Ramos (cell line): Measurements from ENCODE around the gene TRAF2.

ENCODE experiments used
- in situ Hi-C: fragments of 300-500 bp; cut with MboI; formaldehyde crosslinking; loops from one replicate; pipeline ENCODE4 v1.14.3; 2022; ENCODE audit warnings: low sequenced_read_pairs; ENCODE audit not compliant: unreplicated experiment

TRAF2 gene

DNA sequence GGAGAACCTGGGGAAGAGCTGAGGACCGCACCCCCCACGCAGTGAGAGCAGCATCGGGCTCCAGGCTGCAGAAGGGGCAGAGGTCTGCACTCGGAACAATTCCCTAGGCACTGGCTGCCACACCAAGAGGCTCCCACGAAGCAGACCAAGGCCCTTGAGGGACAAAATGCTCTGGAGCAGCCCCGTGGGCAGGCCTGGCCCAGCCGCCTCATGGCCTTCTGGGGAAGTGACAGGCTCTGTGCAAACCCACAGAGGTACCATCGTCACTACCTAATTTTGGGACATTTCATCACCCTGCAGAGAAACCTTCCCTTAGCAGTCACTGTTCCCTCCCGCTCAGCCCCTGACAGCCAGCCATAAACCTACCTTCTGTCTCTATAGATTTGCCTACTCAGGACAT, 42.3 kb downstream of the TRAF2 start:
- in situ Hi-C loops, result no loop called here

DNA sequence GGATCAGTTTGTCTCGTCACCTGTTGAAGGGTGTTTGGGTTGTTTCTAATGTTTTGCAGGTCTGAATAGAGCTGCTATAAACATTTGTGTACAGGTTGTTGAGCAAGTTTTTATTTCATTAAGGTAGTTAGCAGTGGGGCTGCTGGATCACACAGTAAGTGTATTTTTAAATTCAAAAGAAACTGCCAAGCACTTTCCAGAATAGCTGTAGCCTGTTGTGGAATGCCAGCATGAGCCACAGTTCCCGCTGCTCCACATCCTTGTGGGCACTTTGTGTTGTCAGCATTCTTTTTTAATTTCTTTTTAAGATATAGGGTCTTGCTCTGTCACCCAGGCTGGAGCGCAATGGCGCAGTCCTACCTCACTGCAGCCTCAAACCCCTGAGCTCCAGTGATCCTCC, 43.7 kb downstream of the TRAF2 start:
- in situ Hi-C loops, result no loop called here

DNA sequence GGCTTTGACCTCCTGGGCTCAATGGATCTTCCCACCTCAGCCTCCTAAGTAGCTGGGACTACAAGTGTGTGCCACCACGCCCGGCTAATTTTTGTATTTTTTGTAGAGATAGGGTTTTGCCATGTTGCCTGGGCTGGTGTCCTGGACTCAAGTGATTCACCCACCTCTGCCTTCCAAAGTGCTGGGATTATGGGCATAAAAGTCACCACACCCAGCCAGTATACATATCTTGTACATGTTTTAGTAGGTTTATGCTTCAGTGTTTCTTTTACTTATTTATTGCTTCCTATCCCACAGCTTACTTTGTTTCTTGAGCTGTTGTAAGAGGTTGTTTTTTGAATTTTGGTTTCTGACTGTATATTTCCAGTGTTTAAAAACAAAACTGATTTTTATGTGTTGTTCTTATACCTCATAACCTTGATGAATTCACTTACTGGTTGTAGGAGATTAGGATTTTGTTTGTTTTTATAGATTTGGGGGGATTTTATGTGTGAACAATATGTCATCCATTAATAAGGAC, 45.4 kb downstream of the TRAF2 start:
- in situ Hi-C loops, result no loop called here

DNA sequence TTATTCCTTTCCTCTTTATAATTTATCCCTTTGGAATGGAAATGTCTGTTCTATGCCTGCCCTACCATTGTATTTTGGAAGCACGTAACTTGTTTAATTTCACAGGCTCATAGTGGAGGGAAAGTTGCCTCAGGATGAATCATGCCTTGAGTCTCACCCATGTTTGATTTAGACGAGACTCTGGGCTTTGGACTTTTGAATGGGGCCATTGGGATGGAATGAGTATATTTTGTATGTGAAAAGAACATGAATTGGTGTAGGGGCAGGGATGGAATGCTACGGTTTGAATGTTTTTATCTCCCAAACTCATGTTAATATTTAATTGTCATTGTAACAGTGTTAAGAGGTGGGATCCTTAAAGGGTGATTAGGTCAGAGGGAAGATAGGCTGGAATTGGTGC, 48.0 kb downstream of the TRAF2 start:
- in situ Hi-C loops, result no loop called here

DNA sequence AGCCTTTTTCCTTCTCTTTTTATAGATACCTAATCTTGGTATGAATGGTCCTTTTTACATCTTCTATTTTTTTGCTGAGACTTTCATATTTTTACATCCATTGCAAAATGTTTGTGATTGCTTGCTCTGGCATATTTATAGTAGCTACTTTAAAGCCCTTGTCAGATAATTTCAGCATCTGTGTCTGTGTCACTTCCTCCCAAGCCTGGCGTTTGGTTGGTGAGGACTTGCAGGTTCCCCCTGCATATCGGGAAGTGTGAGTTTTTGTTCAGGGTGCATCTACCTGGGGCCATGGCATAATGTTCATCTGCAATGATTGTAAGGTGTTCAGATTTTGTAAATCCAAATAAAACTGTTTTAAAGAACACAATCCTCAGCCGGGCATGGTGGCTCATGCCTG, 49.3 kb downstream of the TRAF2 start:
- in situ Hi-C loops, result no loop called here

DNA sequence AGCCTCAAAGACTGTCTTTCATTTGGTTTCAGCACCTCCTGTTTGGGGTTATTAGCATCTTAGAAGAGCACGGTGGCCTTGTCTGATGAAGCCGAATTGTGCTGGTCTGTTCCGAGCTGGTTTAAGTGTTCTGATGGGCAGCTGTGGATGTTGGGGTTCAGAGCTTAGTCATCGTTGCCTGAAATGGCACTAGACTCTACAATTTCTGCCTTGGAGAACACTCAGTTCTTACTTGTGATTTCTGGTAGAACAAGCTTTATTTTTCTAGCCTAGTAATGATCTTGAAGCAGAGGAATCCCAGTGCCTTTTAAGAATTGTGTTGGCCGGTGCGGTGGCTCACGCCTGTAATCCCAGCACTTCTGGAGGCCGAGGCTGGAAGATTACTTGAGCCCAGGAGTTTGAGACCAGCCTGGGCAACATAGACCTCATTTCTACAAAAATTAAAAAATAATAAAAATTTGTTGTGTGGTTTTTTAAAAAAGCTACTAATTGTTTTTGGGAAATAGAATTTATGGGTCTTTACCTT, 50.4 kb downstream of the TRAF2 start:
- in situ Hi-C loops, result no loop called here

DNA sequence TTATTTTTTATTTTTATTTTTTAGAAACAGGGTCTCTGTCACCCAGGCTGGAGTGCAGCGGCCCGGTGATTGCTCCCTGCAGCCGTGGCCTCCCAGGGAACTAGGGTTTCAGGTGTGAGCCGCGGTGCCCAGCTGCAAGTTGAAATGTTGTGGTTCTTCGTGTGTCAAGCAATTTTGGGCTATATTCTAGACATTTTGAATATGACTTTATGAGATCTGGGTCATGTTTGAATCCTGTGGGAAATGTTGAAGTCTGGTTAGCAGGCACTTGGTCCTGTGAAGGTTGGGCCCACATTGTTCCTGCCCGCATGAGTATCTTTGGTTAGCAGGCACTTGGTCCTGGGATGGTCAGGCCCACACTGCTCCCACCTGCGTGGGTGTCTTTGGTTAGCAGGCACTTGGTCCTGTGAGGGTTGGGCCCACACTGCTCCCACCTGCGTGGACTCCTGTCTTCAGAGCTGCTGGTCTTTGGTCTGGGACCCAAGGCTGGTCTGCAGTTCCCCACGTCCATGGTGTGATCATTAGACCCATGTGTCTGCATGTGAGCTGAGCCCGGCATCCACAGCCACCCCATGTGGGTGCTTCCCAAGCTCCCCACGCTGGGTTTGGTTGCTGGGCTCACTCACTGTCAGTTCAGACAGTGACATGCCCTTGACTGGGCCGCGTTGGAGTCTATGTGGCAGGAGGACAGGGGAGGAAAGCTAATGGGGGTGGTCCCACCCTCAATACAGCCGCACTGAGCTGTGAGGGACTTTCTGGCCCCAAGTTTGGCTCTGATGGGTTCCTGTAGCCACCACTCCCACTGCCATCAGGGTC, 51.1 kb downstream of the TRAF2 start:
- in situ Hi-C loops, result no loop called here

DNA sequence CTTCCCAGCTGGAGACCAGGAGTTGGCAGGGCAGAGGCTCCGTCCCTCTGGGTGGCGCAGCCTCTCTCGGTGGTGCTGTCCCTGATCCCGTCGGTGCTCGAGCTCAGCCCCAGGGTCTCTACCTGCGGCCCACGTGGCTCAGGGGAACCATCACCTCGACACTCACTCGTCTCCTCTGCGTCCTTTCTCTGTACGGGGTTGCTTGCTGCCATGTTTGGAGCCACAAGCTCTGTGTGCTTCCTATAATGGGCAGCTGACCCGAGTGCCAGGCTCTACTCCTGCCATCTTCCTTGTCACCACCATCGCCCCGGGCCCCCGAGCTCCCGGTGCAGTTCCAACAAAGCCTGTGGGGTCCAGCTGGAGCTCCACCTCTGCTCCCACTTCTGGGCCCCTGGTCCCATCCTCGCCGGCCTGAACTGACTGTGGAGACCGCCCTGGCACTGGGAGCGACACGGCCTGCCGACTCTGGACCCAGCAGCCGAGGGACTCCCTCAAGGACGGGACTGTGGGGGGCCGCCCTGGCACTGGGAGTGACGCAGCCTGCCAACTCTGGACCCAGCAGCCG, 53.2 kb downstream of the TRAF2 start:
- in situ Hi-C loops, result no loop called here

DNA sequence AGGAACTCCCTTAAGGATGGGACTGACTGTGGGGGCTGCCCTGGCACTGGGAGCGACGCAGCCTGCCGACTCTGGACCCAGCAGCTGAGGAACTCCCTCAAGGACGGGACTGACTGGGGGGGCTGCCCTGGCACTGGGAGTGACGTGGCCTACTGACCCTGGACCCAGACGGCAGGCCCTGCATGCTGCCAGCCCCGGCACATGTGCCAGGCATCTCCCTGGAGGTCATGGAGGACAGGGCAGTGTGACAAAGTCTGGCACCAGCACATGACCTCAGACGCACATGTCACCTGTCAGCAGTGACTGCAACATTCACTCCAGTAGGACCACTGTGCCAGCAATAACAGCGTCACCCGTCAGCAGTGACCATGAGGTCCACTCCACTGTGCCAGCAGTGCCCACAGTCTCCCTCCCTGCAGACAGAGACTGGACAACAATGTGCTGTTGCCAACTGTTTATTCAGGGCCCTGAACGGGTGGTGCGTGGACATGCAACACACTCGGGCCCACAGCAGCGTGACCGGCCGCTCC, 53.7 kb downstream of the TRAF2 start:
- in situ Hi-C loops, result no loop called here

DNA sequence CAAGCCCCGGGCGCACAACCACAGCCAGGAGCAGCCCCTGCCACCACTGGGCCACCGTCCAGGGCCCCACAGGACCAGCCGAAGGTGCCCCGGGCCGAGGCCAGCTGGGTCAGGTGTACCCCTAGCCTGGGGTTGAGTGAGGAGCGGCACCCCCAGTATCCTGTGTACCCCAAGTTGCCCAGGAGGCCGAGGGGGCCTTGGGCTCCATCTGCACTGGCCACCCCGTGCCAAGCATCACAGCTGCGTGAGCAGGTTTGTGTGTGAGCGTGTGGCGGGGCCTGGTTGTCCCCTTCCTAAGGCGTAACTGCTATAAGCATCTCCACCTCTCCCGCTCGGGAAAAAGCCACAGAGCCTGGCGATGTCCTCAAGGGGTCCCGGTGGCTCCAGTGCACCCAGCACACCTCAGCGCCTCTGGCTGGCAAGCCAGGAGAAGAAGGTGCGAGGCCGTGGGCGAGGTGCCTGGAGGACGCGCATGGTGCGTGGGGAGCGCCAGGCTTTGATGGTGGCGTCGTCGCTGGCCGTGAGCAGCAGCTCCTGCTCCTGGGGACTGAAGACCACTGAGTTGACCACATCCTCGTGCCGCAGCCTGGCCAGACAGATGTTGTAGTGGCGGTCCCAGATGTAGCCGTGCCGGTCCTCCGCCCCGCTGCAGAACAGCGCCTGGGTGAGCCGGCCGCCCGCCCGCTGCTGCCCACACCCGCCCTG, 54.4 kb downstream of the TRAF2 start:
- in situ Hi-C loops, result no loop called here

DNA sequence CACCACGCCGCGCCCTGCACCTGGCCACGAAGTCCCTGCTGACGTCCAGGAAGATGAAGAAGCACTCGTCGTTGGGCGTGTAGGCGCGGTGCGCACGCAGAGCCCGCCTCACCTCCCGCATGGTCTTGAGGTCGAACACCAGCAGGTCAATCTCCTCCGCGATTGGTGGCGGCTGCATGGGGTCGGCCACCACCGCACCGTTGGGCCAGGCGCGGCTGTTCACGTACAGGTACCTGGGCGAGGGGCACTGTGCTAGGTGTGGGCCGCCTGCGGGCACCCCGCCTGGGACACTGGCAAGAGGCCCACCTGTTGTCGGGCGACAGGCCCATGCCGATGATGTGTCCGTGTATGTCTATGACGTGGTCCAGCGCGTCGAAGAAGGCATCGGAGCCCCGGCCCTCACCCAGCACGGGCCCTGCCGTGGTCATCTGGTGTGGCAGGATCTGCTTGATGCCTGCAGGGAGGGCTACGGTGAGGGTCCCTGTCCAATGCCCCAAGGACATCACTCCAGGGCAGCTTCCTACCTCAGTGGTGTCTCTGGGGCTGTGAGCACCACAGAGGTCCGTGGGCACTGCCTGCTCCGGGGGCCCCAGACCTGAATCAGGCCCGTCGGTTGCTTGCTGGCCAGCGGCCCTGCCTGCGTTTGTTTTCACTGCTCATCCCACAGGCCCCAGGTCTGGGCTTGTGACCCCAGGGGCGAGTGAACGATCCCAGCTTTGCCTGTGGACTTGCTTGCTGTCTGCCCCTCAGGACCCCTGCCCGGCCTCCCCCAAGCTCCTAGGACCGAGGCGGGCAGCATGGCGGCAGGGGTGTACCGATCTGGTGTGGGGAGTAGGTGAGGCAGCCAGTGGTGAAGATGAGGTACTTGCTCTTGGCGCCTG, 55.2 kb downstream of the TRAF2 start:
- in situ Hi-C loops, result no loop called here

DNA sequence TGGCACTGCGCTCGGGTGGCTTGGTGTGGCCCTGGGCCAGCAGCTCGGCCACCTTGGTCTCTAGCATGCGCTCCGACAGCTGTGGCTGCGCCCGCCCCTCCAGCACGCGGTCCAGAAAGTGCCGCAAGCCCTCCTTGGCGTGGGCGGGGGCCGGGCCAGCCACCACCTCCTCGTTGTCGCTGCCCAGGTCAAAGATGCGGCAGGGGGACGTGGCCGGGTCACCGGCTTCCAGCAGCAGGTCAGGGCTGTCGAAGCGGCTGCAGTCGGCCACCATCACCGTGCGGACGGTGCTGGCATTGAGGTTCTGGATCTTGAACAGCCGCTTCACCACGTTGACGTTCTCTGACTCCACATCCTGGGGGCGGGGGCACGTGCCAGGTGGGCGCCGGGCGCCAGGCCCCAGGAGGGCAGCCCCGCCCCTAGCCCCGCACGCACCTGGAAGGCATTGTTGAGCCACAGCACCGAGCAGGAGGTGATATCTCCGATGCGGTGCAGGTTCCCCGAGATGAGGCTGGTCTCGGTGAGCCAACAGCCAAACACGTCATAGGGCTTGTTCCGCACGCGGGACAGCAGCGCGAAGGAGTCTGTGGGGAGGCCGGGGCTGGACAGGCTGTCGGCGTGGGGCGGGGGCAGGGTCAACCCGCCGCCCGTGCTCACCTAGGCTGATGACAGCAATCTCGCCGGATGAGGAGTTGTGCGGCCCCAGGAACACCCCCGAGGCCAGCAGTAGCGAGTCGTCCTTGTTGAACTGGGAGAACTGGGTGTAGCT, 56.0 kb downstream of the TRAF2 start:
- in situ Hi-C loops, result no loop called here

DNA sequence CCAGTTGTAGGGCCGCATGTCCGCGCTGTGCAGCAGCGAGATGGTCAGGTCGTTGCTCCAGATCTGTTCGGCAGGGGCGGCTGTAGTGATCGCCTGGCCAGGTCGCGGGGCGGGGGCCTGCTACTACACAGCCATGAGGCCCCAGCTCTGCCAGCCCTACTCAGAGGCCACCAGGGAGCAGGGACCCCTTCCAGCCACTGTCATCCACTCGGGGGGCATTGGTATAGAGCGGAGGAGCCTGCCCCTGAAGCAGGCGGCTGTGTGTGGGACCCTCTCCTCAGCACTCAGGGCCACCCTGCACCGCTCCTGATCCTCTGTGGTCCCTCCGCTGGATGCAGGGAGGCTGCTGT, 56.5 kb downstream of the TRAF2 start:
- in situ Hi-C loops, result no loop called here

DNA sequence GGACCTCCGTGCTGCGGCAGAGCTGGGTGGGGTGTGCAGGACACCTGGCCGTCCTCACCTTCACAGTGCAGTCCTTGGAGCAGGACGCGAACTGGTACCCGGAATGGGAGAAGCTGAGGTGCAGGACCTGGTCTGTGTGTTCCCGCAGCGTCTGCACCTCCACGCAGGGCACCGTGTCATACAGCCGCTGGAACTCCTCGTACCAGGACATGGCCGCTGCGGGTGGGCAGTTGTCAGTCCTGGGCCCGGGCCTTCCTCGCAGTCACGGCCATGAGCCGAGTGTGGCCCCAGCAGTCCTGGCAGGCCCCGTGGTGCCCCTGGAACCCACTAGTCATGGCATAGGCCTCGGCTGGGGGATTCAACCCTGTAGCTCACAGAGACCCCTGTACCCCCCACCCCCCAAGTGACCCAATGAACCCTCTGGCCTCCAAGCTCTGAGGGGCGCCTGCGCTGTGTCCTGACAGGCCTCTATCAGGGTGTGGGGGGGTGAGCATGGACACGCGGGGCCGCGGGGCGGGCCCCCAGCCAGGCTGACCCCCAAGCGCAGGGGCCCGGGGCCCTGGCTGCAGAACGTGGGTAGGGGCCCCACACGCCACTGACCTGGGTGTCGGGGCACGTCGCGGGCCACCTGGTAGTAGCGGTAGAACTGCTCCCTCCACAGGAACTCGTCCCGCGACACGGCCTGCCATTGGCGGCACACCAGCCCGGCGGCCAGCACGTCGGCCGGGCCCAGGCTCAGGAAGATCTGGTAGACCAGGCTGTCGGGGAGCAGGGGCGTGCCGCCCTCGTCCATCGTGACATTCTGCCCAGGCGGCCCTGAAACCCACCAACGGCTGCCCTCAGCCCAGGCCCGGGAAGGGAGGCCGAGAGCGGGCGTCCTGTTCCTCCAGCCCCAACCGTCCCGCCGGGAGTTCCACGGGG, 57.2 kb downstream of the TRAF2 start:
- in situ Hi-C loops, result no loop called here

DNA sequence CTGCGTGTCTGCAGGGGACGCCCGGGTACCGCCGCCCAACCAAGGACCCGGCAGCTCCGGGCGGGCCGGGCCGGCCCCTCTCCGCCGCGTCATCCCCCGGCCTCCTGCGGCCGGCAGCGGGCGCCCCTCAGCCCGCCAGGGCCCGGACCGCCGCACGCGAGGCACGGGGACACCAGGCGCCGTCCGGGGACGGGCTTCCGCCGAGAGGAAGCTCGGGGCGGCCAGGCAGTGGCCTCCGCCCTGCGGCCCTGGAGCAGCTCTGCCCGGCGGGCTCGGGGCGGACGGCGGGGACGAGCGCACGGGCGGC, 57.8 kb downstream of the TRAF2 start:
- in situ Hi-C loops, result no loop called here

DNA sequence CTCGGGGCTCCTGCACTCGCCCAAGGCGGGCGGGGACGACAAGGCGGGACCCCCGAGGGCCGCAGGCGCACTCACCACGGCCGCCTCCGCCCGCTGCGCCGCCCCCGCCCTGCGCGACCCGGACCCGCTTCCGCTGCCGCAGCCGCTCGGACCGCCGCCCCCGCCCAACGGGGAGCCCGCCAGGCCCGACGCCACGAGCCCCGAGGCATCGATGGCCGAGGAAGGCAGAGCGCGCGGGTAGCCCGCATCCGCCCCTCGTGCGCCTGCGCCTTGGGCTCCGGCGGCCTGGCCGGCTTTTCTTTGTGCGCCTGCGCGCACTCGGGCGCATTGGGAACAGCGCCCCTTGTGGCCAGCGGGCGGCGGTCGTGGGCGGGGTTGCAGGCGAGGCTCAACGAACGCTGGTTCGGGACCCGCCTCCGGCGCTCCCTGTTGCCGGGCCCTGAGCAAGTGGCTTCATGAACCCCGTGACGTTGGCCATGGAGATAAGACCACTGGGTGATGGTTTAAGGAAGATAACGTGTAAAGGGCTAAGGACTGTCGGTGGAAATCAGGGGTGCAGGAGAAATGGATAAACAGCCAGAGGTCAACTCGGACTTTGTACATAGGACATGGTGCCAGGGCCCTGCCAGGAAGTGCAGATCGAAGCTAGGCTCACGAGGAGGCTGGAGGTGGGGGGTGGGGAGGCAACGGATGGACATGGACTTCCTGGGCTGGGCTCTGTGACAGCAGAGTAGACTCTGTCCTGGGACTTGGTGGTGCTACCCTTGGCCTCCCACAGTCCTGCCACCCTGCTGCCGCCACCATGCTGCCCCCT, 58.4 kb downstream of the TRAF2 start, which contains the start of the genes C8G and FBXW5:
C8G (plus strand) TSS at position 725 of the 814 bp plus-strand sequence; CDS start at position 803, 78 bp downstream.
FBXW5 (minus strand) TSS at position 220 of the 814 bp plus-strand sequence. CDS start 655 bp downstream, outside the sequence.
- in situ Hi-C loops, result no loop called here
